ENCODE results near the gene AUNIP.
A peak's percentile ranks its signal among the peaks of the same experiment; 100 is the strongest.

AUNIP gene

GRCh38 chr1:25900219-25900618 is 41.0 kb upstream of the AUNIP start:
- Histone ChIP-seq H3K4me3 (ENCODE audit: low read length in 2 of 2) (no peak overlapping the region), H3K36me3 (ENCODE audit: control insufficient read depth in 2 of 2, insufficient read depth in 2 of 2, low read length in 2 of 2) (peaks cover 0 to 13% of the 10 kb centered on the region in 2 donors), H3K27ac (ENCODE audit: low read length) (no peak overlapping the region), H3K4me1 (ENCODE audit: control insufficient read depth, insufficient read depth, low read length) (peaks cover 7% of the 10 kb centered on the region), H3K9ac (ENCODE audit: low read length in 2 of 2) (no peak overlapping the region), H3K27me3 (ENCODE audit: control insufficient read depth in 1 of 2, insufficient read depth in 2 of 2, low read length in 2 of 2) (no peaks in the 10 kb centered on the region), H3K9me3 (ENCODE audit: control insufficient read depth in 2 of 2, low read length in 2 of 2) (no peaks in the 10 kb centered on the region)

- H3K9me3 ChIP-seq (ENCODE audit: control insufficient read depth in 2 of 2, low read length in 2 of 2): no peaks in the 10 kb centered on the region
- peaks cover 7% of the 10 kb centered on the region for H3K4me1 ChIP-seq (ENCODE audit: control insufficient read depth, insufficient read depth, low read length)
- no peak overlapping the region for H3K4me3 ChIP-seq (ENCODE audit: low read length in 2 of 2)
- peaks cover 0 to 13% of the 10 kb centered on the region in 2 donors for H3K36me3 ChIP-seq (ENCODE audit: control insufficient read depth in 2 of 2, insufficient read depth in 2 of 2, low read length in 2 of 2)
- H3K27ac ChIP-seq (ENCODE audit: low read length): no peak overlapping the region
- H3K9ac ChIP-seq (ENCODE audit: low read length in 2 of 2): no peak overlapping the region
- no peaks in the 10 kb centered on the region for H3K27me3 ChIP-seq (ENCODE audit: control insufficient read depth in 1 of 2, insufficient read depth in 2 of 2, low read length in 2 of 2)
These were observed 40.5 kb upstream of the AUNIP start for GRCh38 chr1:25899792-25900191.

- Histone ChIP-seq H3K9ac (ENCODE audit: low read length in 2 of 2) (no peak overlapping the region), H3K36me3 (ENCODE audit: control insufficient read depth in 2 of 2, insufficient read depth in 2 of 2, low read length in 2 of 2) (peaks cover 0 to 13% of the 10 kb centered on the region in 2 donors), H3K4me3 (ENCODE audit: low read length in 2 of 2) (no peak overlapping the region), H3K27me3 (ENCODE audit: control insufficient read depth in 1 of 2, insufficient read depth in 2 of 2, low read length in 2 of 2) (no peaks in the 10 kb centered on the region), H3K9me3 (ENCODE audit: control insufficient read depth in 2 of 2, low read length in 2 of 2) (no peaks in the 10 kb centered on the region), H3K27ac (ENCODE audit: low read length) (no peak overlapping the region), H3K4me1 (ENCODE audit: control insufficient read depth, insufficient read depth, low read length) (peaks cover 7% of the 10 kb centered on the region)
These were observed 39.2 kb upstream of the AUNIP start for GRCh38 chr1:25898223-25899015.

- Histone ChIP-seq H3K4me3 (ENCODE audit: low read length in 2 of 2) (no peak overlapping the region), H3K9me3 (ENCODE audit: control insufficient read depth in 2 of 2, low read length in 2 of 2) (no peaks in the 10 kb centered on the region), H3K9ac (ENCODE audit: low read length in 2 of 2) (no peak overlapping the region), H3K4me1 (ENCODE audit: control insufficient read depth, insufficient read depth, low read length) (peaks cover 11% of the 10 kb centered on the region), H3K27ac (ENCODE audit: low read length) (no peak overlapping the region), H3K27me3 (ENCODE audit: control insufficient read depth in 1 of 2, insufficient read depth in 2 of 2, low read length in 2 of 2) (no peaks in the 10 kb centered on the region), H3K36me3 (ENCODE audit: control insufficient read depth in 2 of 2, insufficient read depth in 2 of 2, low read length in 2 of 2) (peaks cover 0 to 13% of the 10 kb centered on the region in 2 donors)
These were observed 38.5 kb upstream of the AUNIP start for GRCh38 chr1:25897754-25898153.

DNA sequence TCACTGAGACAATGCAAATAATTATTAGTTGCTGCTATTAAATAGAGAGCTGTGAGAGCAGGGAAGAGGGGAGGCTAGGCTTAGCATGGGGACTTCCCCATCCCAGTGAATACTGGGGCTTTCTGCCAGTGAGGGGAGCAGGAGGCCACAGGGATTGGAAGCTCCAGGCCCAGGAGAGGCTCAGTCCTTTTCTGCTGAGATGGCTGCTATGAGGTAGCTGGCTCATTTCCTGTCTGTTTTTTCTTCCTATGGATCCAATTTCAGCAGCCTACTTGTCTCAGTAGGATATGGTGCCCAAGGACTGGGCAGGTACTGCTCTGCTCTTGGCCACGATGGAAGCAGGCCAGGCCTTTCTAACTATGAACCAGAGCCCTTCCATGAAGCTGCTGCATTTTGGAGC is 37.0 kb upstream of the AUNIP start:
- peaks cover 0 to 13% of the 10 kb centered on the region in 2 donors for H3K36me3 ChIP-seq (ENCODE audit: control insufficient read depth in 2 of 2, insufficient read depth in 2 of 2, low read length in 2 of 2)
- peaks cover 17% of the 10 kb centered on the region for H3K4me1 ChIP-seq (ENCODE audit: control insufficient read depth, insufficient read depth, low read length)
- no peaks in the 10 kb centered on the region for H3K27me3 ChIP-seq (ENCODE audit: control insufficient read depth in 1 of 2, insufficient read depth in 2 of 2, low read length in 2 of 2)
- no peak overlapping the region for H3K27ac ChIP-seq (ENCODE audit: low read length)
- H3K9me3 ChIP-seq (ENCODE audit: control insufficient read depth in 2 of 2, low read length in 2 of 2): no peaks in the 10 kb centered on the region
- no peak overlapping the region for H3K4me3 ChIP-seq (ENCODE audit: low read length in 2 of 2)
- no peak overlapping the region for H3K9ac ChIP-seq (ENCODE audit: low read length in 2 of 2)

GRCh38 chr1:25895365-25895990 is 36.2 kb upstream of the AUNIP start:
- H3K4me1 ChIP-seq (ENCODE audit: control insufficient read depth, insufficient read depth, low read length): peaks cover 17% of the 10 kb centered on the region
- H3K27me3 ChIP-seq (ENCODE audit: control insufficient read depth in 1 of 2, insufficient read depth in 2 of 2, low read length in 2 of 2): no peaks in the 10 kb centered on the region
- H3K27ac ChIP-seq (ENCODE audit: low read length): no peak overlapping the region
- no peaks in the 10 kb centered on the region for H3K9me3 ChIP-seq (ENCODE audit: control insufficient read depth in 2 of 2, low read length in 2 of 2)
- peak overlapping the region in 1 of 2 donors; percentile 21 for H3K9ac ChIP-seq (ENCODE audit: low read length in 2 of 2)
- peaks cover 0 to 8% of the 10 kb centered on the region in 2 donors for H3K36me3 ChIP-seq (ENCODE audit: control insufficient read depth in 2 of 2, insufficient read depth in 2 of 2, low read length in 2 of 2)
- peak overlapping the region; percentile 54 to 71 for H3K4me3 ChIP-seq (ENCODE audit: low read length in 2 of 2)

DNA sequence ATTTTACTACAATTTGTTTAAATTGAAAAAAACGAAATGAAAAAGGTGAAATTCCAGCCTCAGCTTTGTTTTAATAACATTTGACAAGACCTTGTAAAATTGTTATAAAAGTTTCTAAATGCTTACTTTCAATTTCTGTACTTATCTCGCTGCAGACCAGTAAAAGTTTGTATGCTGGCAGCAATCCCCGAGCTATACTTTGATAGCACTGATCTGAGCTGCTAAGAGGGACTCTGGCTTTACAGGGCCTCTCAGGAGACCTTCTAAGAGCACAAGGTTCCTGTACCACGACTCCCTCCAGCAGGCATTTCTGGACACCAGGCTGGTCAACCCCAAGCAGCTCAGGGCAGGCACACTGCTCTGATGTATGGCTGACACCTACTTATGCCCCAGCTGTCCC is 33.9 kb upstream of the AUNIP start:
- Histone ChIP-seq H3K9me3 (ENCODE audit: control insufficient read depth in 2 of 2, low read length in 2 of 2) (no peaks in the 10 kb centered on the region), H3K27ac (ENCODE audit: low read length) (no peak overlapping the region), H3K4me3 (ENCODE audit: low read length in 2 of 2) (no peak overlapping the region), H3K27me3 (ENCODE audit: control insufficient read depth in 1 of 2, insufficient read depth in 2 of 2, low read length in 2 of 2) (no peaks in the 10 kb centered on the region), H3K9ac (ENCODE audit: low read length in 2 of 2) (no peak overlapping the region), H3K36me3 (ENCODE audit: control insufficient read depth in 2 of 2, insufficient read depth in 2 of 2, low read length in 2 of 2) (no peaks in the 10 kb centered on the region), H3K4me1 (ENCODE audit: control insufficient read depth, insufficient read depth, low read length) (peaks cover 17% of the 10 kb centered on the region)

- Histone ChIP-seq H3K9me3 (ENCODE audit: control insufficient read depth in 2 of 2, low read length in 2 of 2) (no peaks in the 10 kb centered on the region), H3K27ac (ENCODE audit: low read length) (no peak overlapping the region)
These were observed 32.3 kb upstream of the AUNIP start for GRCh38 chr1:25891606-25892005.

GRCh38 chr1:25890239-25891034 is 31.2 kb upstream of the AUNIP start:
- H3K27ac ChIP-seq (ENCODE audit: low read length): no peak overlapping the region
- no peaks in the 10 kb centered on the region for H3K9me3 ChIP-seq (ENCODE audit: control insufficient read depth in 2 of 2, low read length in 2 of 2)
- H3K27me3 ChIP-seq (ENCODE audit: control insufficient read depth in 1 of 2, insufficient read depth in 2 of 2, low read length in 2 of 2): no peaks in the 10 kb centered on the region
- H3K36me3 ChIP-seq (ENCODE audit: control insufficient read depth in 2 of 2, insufficient read depth in 2 of 2, low read length in 2 of 2): no peaks in the 10 kb centered on the region
- no peak overlapping the region for H3K4me3 ChIP-seq (ENCODE audit: low read length in 2 of 2)
- no peak overlapping the region for H3K9ac ChIP-seq (ENCODE audit: low read length in 2 of 2)
- peaks cover 10% of the 10 kb centered on the region for H3K4me1 ChIP-seq (ENCODE audit: control insufficient read depth, insufficient read depth, low read length)

More at GRCh38 chr1:25891606-25892005, 32.3 kb upstream of the AUNIP start:
- no peaks in the 10 kb centered on the region for H3K27me3 ChIP-seq (ENCODE audit: control insufficient read depth in 1 of 2, insufficient read depth in 2 of 2, low read length in 2 of 2)
- H3K4me3 ChIP-seq (ENCODE audit: low read length in 2 of 2): no peak overlapping the region
- H3K9ac ChIP-seq (ENCODE audit: low read length in 2 of 2): no peak overlapping the region
- H3K4me1 ChIP-seq (ENCODE audit: control insufficient read depth, insufficient read depth, low read length): peaks cover 17% of the 10 kb centered on the region
- H3K36me3 ChIP-seq (ENCODE audit: control insufficient read depth in 2 of 2, insufficient read depth in 2 of 2, low read length in 2 of 2): no peaks in the 10 kb centered on the region

- Histone ChIP-seq H3K27ac (ENCODE audit: low read length) (no peak overlapping the region), H3K9me3 (ENCODE audit: control insufficient read depth in 2 of 2, low read length in 2 of 2) (no peaks in the 10 kb centered on the region), H3K4me3 (ENCODE audit: low read length in 2 of 2) (no peak overlapping the region), H3K9ac (ENCODE audit: low read length in 2 of 2) (no peak overlapping the region), H3K27me3 (ENCODE audit: control insufficient read depth in 1 of 2, insufficient read depth in 2 of 2, low read length in 2 of 2) (no peaks in the 10 kb centered on the region), H3K36me3 (ENCODE audit: control insufficient read depth in 2 of 2, insufficient read depth in 2 of 2, low read length in 2 of 2) (no peaks in the 10 kb centered on the region), H3K4me1 (ENCODE audit: control insufficient read depth, insufficient read depth, low read length) (peaks cover 10% of the 10 kb centered on the region)
These were observed 30.2 kb upstream of the AUNIP start for GRCh38 chr1:25889470-25889869.

All from stomach smooth muscle (tissue), 2 donors.